Nephron progenitor cell (in vitro differentiated cells): ENCODE results near the gene MPV17L2.

Source experiments
- DNase-seq: peaks from one replicate; pipeline ENCODE4 v3.0.0; 2021
- H3K27ac Mint-ChIP-seq: 2 replicates; pipeline ENCODE4 v1.8.0; 2021; ENCODE audit warnings: mild to moderate bottlenecking, moderate library complexity, mixed read lengths
- H3K27me3 Mint-ChIP-seq: 2 replicates; pipeline ENCODE4 v1.8.0; 2021; ENCODE audit warnings: mild to moderate bottlenecking, low read depth, mixed read lengths; ENCODE audit not compliant: poor library complexity
- H3K36me3 Mint-ChIP-seq: 2 replicates; pipeline ENCODE4 v1.8.0; 2021; ENCODE audit warnings: low read depth, mixed read lengths
- H3K4me1 Mint-ChIP-seq: 2 replicates; pipeline ENCODE4 v1.8.0; 2021; ENCODE audit warnings: mixed read lengths
- H3K4me3 Mint-ChIP-seq: 2 replicates; pipeline ENCODE4 v1.8.0; 2021; ENCODE audit warnings: mild to moderate bottlenecking, moderate library complexity, mixed read lengths
- H3K9me3 Mint-ChIP-seq: 2 replicates; pipeline ENCODE4 v1.8.0; 2021; ENCODE audit warnings: mild to moderate bottlenecking, moderate library complexity, mixed read lengths
- TF ChIP-seq, protein P1 (sequence below): fragments of 200-600 bp; sonication (generic); IDR thresholded peaks from 2 replicates; pipeline ENCODE4 v1.5.0; 2021; ENCODE audit warnings: antibody characterized with exemption

Gene MPV17L2

DNA sequence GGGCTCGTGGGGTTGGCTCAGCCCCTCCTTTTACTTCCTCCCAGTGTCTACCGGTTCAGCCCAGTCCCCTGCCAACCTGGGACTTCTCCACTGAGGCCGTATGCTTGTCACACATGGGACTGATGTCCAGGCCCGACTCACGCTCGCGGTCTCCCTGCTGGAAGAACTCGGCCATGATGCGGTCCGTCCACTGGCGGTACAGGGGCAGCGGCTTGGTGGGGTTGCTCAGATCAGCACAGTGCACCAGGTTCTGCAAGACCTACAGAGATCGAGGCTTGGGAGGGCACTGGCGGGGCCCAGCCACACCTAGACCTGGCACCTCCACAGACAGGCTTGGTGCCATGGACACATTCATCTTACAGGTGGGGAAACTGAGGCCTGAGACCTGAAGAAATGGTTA is 18.7 kb downstream of the MPV17L2 start:
- Mint-ChIP-seq H3K4me3 (no peak overlapping the region), H3K9me3 (no peaks in the 10 kb centered on the region), H3K36me3 (no peaks in the 10 kb centered on the region), H3K27ac (no peak overlapping the region), H3K27me3 (peaks cover 39% of the 10 kb centered on the region), H3K4me1 (peaks cover 22% of the 10 kb centered on the region)
- TF ChIP-seq, protein P1, sequence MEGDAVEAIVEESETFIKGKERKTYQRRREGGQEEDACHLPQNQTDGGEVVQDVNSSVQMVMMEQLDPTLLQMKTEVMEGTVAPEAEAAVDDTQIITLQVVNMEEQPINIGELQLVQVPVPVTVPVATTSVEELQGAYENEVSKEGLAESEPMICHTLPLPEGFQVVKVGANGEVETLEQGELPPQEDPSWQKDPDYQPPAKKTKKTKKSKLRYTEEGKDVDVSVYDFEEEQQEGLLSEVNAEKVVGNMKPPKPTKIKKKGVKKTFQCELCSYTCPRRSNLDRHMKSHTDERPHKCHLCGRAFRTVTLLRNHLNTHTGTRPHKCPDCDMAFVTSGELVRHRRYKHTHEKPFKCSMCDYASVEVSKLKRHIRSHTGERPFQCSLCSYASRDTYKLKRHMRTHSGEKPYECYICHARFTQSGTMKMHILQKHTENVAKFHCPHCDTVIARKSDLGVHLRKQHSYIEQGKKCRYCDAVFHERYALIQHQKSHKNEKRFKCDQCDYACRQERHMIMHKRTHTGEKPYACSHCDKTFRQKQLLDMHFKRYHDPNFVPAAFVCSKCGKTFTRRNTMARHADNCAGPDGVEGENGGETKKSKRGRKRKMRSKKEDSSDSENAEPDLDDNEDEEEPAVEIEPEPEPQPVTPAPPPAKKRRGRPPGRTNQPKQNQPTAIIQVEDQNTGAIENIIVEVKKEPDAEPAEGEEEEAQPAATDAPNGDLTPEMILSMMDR: no peak
- DNase-seq: no peak

DNA sequence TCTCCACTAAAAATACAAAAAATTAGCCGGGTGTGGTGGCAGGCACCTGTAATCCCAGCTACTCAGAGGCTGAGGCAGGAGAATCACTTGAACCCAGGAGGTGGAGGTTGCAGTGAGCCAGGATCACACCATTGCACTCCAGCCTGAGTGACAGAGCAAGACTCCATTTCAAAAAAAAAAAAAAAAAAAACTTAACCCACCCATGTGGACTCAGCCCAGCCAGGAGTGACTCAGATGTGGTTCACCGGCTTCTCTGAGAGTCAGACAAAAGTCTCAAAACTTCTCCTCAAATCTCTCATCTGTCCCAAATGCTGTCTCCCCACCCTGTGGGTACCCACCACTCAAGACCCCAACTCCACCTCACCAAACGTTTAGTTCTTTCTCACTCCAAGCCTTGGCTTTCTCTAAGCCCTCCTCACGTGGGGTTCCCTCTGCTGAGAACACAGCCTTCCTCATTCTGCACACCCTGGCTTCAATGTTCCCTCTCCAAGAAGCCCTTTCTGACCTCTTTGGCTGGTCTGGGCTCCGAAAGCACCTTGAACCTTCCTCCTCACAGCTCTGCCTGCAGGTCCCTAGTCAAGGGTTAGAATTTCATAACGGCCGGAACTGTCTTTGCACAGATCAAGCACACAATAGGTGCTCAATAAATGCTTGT is 21.9 kb downstream of the MPV17L2 start:
- no peak for DNase-seq
- H3K4me3 Mint-ChIP-seq: no peak overlapping the region
- H3K27me3 Mint-ChIP-seq: peaks cover 48% of the 10 kb centered on the region
- no peaks in the 10 kb centered on the region for H3K9me3 Mint-ChIP-seq
- no peak overlapping the region for H3K27ac Mint-ChIP-seq
- no peaks in the 10 kb centered on the region for H3K36me3 Mint-ChIP-seq
- TF ChIP-seq, protein P1: no peak
- peaks cover 16% of the 10 kb centered on the region for H3K4me1 Mint-ChIP-seq

DNA sequence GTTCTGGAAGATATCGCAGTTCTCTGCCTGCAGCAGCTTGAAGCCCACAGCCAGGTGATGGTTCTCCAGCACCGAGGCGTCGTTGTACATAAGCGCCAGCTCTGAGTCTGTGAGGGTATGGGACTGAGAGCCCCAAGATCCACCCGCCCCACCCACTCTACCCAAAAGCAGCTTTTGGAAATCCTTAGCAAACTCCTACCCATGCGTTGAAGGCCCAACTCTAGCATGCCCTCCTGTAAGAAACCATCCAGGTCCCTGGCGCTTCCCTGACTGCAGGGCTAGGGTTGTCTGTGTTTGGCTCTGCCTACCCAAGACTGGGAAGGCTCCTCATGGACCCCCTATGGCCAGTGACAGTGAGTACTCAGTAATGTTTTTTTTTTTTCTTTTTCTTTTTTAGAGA is 23.8 kb downstream of the MPV17L2 start:
- no peak overlapping the region for H3K27ac Mint-ChIP-seq
- no peak overlapping the region for H3K4me3 Mint-ChIP-seq
- H3K9me3 Mint-ChIP-seq: no peaks in the 10 kb centered on the region
- no peaks in the 10 kb centered on the region for H3K36me3 Mint-ChIP-seq
- TF ChIP-seq, protein P1: no peak
- H3K27me3 Mint-ChIP-seq: peaks cover 56% of the 10 kb centered on the region
- no peak for DNase-seq
- peaks cover 14% of the 10 kb centered on the region for H3K4me1 Mint-ChIP-seq

- Mint-ChIP-seq H3K4me1 (peaks cover 21% of the 10 kb centered on the region), H3K27me3 (peaks cover 65% of the 10 kb centered on the region), H3K9me3 (no peaks in the 10 kb centered on the region), H3K27ac (no peak overlapping the region), H3K36me3 (no peaks in the 10 kb centered on the region), H3K4me3 (no peak overlapping the region)
- no peak for DNase-seq
- TF ChIP-seq, protein P1: no peak
Measured at GRCh38 chr19:18218159-18218558, 25.1 kb downstream of the MPV17L2 start.

GRCh38 chr19:18218600-18218999 is 25.6 kb downstream of the MPV17L2 start:
- H3K27ac Mint-ChIP-seq: peak overlapping the region; percentile 10
- H3K36me3 Mint-ChIP-seq: no peaks in the 10 kb centered on the region
- peaks cover 65% of the 10 kb centered on the region for H3K27me3 Mint-ChIP-seq
- DNase-seq: no peak
- TF ChIP-seq, protein P1: no peak
- H3K9me3 Mint-ChIP-seq: no peaks in the 10 kb centered on the region
- peaks cover 21% of the 10 kb centered on the region for H3K4me1 Mint-ChIP-seq
- no peak overlapping the region for H3K4me3 Mint-ChIP-seq

DNA sequence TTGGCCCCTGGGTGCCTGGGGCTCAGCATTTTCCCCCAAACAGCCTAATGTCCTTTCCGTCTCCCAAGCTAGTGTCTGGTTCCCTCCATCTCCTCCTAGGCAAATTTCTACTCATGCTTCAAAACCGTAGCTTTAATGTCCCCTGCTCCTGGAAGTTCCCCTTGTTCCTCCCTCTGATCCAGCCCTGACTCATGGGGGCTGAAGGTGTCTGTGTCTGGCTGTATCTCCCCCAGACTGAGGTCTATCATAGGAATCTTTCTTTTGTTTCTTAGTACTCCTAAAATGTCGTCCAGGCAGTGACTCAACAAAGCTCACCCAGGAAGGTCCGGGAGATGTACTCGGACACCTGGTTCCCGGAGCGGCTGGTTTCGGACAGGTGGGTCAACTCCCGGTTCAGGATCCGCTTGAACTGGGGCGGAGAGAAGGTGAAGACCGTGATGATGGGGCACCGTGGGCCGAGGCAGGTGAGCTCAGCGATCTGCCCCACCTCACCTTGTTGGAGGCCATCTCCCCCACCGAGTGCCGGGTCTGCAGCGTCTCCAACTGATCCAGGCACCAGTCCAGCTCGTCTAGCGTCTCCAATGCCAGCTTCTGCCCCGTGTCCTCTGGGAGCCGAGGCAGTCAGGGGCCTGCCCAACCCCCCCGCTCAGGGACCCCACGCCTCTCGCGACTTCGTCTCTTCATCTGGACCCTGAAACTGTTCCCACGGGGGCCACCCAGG is 27.1 kb downstream of the MPV17L2 start:
- H3K27me3 Mint-ChIP-seq: peaks cover 74% of the 10 kb centered on the region
- no peaks in the 10 kb centered on the region for H3K36me3 Mint-ChIP-seq
- peaks cover 25% of the 10 kb centered on the region for H3K4me1 Mint-ChIP-seq

More for the DNA sequence above, 27.1 kb downstream of the MPV17L2 start:
- no peak overlapping the region for H3K27ac Mint-ChIP-seq
- no peaks in the 10 kb centered on the region for H3K9me3 Mint-ChIP-seq
- H3K4me3 Mint-ChIP-seq: no peak overlapping the region
- no peak for DNase-seq
- TF ChIP-seq, protein P1: no peak
